Gastrocnemius medialis (tissue), 4 donors: Measurements from ENCODE around the gene PHLDA2.

ENCODE experiments used
- CTCF ChIP-seq, 5 experiments: fragments of 450-650 bp in 3 of 5; fragments of 200-600 bp in 2 of 5; sonication (generic) in 2 of 5; IDR thresholded peaks in 4 of 5; conservative IDR thresholded peaks in 1 of 5; 1 replicate in 4 of 5; 2 replicates in 1 of 5; pipeline ENCODE4 v1.5.1; 2016 to 2019; ENCODE audit warnings: antibody characterized with exemption in 5 of 5, mild to moderate bottlenecking in 3 of 5, moderate library complexity in 3 of 5
- POLR2A ChIP-seq, 2 donors: fragments of 450-650 bp; IDR thresholded peaks; one replicate each; pipeline ENCODE4 v1.6.1; 2017; ENCODE audit warnings: antibody characterized with exemption in 2 of 2, mild to moderate bottlenecking in 2 of 2, moderate library complexity in 2 of 2

- TF ChIP-seq CTCF (IDR thresholded peaks at IDR 0.05 in 4 of 5, conservative IDR thresholded peaks at IDR 0.05 in 1 of 5) (no peak), POLR2A (IDR thresholded peaks at IDR 0.05) (no peak)
Observed at GRCh38 chr11:2961080-2961479, 31.9 kb upstream of the PHLDA2 start.
